ENCODE results near the gene CIT.

Gene CIT

GRCh38 chr12:119718141-119718540 lies 159.0 kb downstream of the CIT start:
- H3K4me3 ChIP-seq (ENCODE audit: low read length): no peak overlapping the region
- TF ChIP-seq CTCF (conservative IDR thresholded peaks at IDR 0.05; ENCODE audit: low read depth, low read length): no peak
- no peak for DNase-seq (ENCODE audit: low read depth)

- H3K4me3 ChIP-seq (ENCODE audit: low read length): no peak overlapping the region
- TF ChIP-seq CTCF (conservative IDR thresholded peaks at IDR 0.05; ENCODE audit: low read depth, low read length): no peak
- no peak for DNase-seq (ENCODE audit: low read depth)
Measured at GRCh38 chr12:119715268-119715620, 161.9 kb downstream of the CIT start.

GRCh38 chr12:119714614-119715267 lies 162.4 kb downstream of the CIT start:
- no peak overlapping the region for H3K4me3 ChIP-seq (ENCODE audit: low read length)
- no peak for DNase-seq (ENCODE audit: low read depth)
- TF ChIP-seq CTCF (conservative IDR thresholded peaks at IDR 0.05; ENCODE audit: low read depth, low read length): no peak

- DNase-seq (ENCODE audit: low read depth): no peak
- H3K4me3 ChIP-seq (ENCODE audit: low read length): no peak overlapping the region
- no peak for TF ChIP-seq CTCF (conservative IDR thresholded peaks at IDR 0.05; ENCODE audit: low read depth, low read length)
Measured at GRCh38 chr12:119713551-119714031, 163.5 kb downstream of the CIT start.

GRCh38 chr12:119712721-119713120 lies 164.4 kb downstream of the CIT start:
- DNase-seq (ENCODE audit: low read depth): no peak
- H3K4me3 ChIP-seq (ENCODE audit: low read length): no peak overlapping the region
- TF ChIP-seq CTCF (conservative IDR thresholded peaks at IDR 0.05; ENCODE audit: low read depth, low read length): no peak

GRCh38 chr12:119711693-119712092 lies 165.4 kb downstream of the CIT start:
- no peak for DNase-seq (ENCODE audit: low read depth)
- no peak for TF ChIP-seq CTCF (conservative IDR thresholded peaks at IDR 0.05; ENCODE audit: low read depth, low read length)
- no peak overlapping the region for H3K4me3 ChIP-seq (ENCODE audit: low read length)

GRCh38 chr12:119710965-119711551 lies 166.1 kb downstream of the CIT start:
- DNase-seq (ENCODE audit: low read depth): no peak
- TF ChIP-seq CTCF (conservative IDR thresholded peaks at IDR 0.05; ENCODE audit: low read depth, low read length): no peak
- no peak overlapping the region for H3K4me3 ChIP-seq (ENCODE audit: low read length)
